ENCODE results near the gene CAVIN2.
A peak's percentile ranks its signal among the peaks of the same experiment; 100 is the strongest.

The CAVIN2 gene

DNA sequence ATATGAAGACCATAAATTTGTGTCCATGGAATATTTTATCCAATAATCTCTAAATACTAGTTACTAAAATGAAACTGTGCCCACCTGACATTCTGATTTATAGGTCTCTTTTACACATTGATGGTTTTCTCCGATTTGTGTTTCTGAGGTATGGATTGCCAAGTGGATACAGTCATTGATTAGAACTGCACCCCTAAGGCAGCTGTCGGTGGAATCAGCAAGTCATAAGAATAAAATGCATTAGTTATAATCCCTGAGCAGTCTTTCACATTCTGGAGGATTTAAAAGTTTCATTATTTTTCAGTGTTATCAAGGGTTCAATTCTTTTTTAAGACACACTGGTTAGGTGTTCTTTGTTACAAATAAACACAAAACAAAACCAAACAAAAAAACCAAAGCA, 6.0 kb downstream of the CAVIN2 start:
- no peak for DNase-seq (ENCODE audit: low read depth in 4 of 4, low spot score in 1 of 4)

DNA sequence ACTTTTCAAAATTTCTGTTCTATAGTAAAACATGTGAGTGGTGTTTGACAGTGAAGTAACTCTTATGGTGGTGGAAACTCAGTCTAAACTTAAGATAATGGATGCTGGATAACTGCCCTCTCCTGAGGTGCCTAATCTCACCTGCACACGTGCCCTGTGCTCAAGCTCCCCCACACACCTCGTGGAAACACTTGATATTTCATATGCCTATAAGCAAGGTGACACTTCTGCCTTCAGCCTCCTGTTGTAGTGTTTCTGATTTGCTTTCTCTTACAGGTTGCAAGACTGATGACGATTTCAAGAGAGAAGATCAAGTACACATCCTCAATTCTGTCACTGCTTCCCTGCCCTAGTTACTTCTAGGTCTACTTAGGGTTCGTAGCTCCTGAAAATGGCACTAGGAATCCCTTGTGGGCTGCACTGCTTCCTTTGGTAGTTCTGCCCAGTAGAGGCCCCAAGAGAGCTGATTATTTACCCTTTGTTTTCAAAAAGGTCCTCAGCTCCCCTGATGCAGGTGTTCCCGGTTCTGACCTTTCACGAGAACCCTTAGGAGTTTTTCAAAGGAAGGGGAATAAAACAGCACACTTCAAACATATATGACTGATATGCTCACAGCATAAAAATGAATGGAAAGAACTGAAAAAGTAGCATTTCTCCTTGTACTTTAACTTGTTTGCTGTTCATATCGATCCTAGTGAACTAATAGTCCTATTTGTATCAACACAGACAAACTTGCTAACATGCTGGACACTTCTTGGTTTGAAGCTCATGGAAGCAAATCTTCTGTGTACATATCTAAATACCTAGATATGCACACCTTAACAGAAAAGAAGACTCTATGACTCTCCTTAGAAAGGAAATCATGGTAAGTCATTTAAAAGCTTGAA, 6.7 kb downstream of the CAVIN2 start:
- DNase-seq (ENCODE audit: low read depth in 4 of 4, low spot score in 1 of 4): no peak

DNA sequence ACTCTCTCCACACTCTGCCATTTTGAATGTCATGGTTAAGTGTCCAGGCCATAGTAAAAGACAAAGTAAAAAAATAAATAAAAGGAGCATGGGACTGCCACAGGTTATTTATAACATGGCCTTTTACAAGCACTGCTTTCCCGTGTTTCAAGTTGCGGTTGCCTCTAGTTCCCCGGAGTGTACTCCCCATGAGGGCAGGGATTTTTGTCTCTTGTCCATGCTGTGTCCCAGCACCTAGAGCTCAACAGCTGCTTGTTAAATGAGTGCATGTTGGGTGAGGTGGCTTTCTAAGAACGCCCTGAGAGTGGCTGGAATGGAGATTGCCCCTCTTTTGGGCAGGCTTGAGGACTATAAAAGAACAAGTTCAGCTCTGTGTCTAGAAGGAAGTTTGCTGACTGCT, 8.4 kb downstream of the CAVIN2 start:
- DNase-seq (ENCODE audit: low read depth in 4 of 4, low spot score in 1 of 4): no peak

GRCh38 chr2:191836853-191837769, 9.8 kb downstream of the CAVIN2 start:
- DNase-seq (ENCODE audit: low read depth in 4 of 4, low spot score in 1 of 4): no peak

- no peak for DNase-seq (ENCODE audit: low read depth in 4 of 4, low spot score in 1 of 4)
Measured at GRCh38 chr2:191836471-191836852, 10.4 kb downstream of the CAVIN2 start.

- no peak for DNase-seq (ENCODE audit: low read depth in 4 of 4, low spot score in 1 of 4)
Measured at GRCh38 chr2:191835539-191836350, 11.1 kb downstream of the CAVIN2 start.

DNA sequence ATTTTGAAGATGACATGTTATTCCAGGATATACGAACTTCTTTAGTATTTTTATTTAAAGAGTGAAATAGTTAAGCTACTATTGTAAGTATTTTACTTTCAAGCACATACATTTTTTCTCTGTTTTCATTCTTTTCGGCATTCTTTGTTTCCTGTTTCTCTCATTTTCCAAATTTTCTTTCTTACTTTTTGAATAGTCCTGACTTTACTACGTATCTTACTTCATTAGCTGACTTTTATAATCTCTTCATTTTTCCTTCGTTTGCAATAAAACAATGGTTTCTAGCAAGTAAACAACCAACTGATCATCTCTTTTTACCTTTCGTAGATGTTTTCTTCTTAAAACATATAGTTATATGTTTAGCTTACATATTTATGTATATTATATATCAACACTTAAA, 11.8 kb downstream of the CAVIN2 start:
- no peak for DNase-seq (ENCODE audit: low read depth in 4 of 4, low spot score in 1 of 4)

DNA sequence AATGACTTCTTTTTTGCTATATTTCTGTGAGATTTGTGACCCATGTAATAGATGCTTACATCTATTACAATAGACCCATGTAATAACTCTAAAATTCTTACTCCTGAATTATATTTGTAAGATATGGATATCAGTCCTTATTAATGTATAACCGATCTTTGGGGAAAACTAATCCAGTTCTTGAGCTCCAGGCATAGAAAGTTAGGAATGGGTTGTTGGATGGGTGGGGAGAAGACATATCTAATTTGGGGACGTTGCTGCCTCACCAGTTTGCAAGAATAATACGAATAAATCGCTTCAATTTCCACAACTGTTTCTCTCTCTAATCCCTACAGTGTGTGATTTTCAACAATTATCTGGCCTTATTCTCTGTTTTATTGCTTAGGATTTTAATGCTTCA, 13.5 kb downstream of the CAVIN2 start:
- DNase-seq (ENCODE audit: low read depth in 4 of 4, low spot score in 1 of 4): no peak

- DNase-seq (ENCODE audit: low read depth in 4 of 4, low spot score in 1 of 4): no peak
Measured at GRCh38 chr2:191832668-191833067, 14.2 kb downstream of the CAVIN2 start.

GRCh38 chr2:191831410-191831994, 15.4 kb downstream of the CAVIN2 start:
- no peak for DNase-seq (ENCODE audit: low read depth in 4 of 4, low spot score in 1 of 4)

DNA sequence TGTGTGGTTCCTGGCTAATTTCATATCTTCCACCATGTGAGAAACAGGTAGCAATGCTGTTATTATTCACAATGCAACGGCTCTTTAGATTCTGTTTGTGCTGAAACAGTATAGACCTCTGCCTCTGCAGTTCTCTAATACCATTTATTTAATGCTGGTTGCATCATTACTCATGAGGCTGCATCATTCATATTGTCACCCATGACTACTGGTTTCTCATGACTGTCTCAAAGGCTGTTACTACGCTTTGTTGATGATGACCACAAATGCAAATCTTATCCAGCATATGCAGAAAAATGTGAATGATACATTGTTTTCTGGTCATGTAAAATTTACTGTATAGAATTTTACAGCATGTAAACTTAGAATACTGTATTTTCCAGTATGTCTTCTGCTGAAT, 22.5 kb downstream of the CAVIN2 start:
- DNase-seq (ENCODE audit: low read depth in 4 of 4, low spot score in 1 of 4): no peak

DNA sequence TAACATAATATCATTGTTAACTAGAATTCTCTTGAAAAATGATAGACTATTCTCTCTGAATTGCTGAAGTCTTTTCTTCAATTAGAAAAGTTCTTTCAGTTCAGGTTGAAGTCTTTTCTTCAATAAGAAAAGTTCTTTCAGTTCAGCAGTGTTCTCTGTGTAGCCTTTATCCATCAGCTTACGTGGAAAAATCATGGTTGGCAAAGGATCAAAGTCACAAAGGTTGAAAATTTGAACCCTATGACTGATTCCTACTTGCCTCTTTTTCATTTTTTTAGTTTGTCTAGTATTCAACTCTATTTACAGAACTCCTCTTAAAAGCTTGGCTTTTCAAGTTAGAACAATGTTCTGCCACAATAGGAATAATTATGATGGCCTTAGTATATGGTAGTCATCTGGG, 25.8 kb downstream of the CAVIN2 start:
- no peak for DNase-seq (ENCODE audit: low read depth in 4 of 4, low spot score in 1 of 4)

- DNase-seq (ENCODE audit: low read depth in 4 of 4, low spot score in 1 of 4): no peak
Measured at GRCh38 chr2:191818725-191819350, 28.1 kb downstream of the CAVIN2 start.

- DNase-seq (ENCODE audit: low read depth in 4 of 4, low spot score in 1 of 4): no peak
Measured at GRCh38 chr2:191818133-191818532, 28.8 kb downstream of the CAVIN2 start.

DNA sequence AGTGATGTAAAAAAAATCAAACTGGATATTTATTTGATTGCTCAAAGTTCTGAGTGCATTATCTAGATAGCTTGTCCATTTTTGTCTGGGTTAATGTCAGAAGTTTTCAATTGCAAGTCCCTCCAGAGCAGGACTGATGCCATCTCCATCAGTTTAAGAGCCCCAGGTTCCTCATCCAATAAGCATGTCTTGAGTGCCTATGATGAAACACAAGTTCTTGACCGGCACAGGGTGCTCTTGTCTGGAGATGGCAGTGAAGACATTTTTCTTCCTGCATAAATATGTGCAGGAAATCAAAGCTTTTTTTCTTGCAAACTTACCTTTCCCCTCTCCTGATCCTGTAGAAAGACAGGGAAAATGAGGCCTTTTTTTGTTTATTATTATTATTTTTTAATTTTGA, 31.9 kb downstream of the CAVIN2 start:
- no peak for DNase-seq (ENCODE audit: low read depth in 4 of 4, low spot score in 1 of 4)

- DNase-seq (ENCODE audit: low read depth in 4 of 4, low spot score in 1 of 4): no peak
Measured at GRCh38 chr2:191813943-191814342, 32.9 kb downstream of the CAVIN2 start.

GRCh38 chr2:191811807-191812602, 34.9 kb downstream of the CAVIN2 start:
- peak in 3 of 4 experiments; percentile 2 to 15 (median 7) for DNase-seq (ENCODE audit: low read depth in 4 of 4, low spot score in 1 of 4)

DNA sequence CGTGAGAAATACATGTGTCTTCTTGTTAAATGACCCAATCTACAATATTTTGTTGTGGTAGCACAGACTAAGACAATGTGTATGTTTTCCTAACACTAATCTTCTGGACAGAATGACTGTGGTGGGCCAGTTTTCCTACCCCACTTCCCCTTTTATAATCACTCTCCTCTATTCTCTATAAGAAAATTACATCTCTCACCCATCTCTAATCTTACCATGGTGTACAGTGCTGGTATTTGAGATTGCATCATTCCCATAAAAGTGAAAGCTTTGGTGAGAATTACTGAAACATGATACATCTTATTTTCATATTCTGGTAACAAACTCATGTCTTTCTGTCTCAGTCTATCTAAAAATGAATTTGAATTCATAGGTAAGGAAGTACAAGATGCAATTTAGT, 40.5 kb downstream of the CAVIN2 start:
- no peak for DNase-seq (ENCODE audit: low read depth in 4 of 4, low spot score in 1 of 4)

DNA sequence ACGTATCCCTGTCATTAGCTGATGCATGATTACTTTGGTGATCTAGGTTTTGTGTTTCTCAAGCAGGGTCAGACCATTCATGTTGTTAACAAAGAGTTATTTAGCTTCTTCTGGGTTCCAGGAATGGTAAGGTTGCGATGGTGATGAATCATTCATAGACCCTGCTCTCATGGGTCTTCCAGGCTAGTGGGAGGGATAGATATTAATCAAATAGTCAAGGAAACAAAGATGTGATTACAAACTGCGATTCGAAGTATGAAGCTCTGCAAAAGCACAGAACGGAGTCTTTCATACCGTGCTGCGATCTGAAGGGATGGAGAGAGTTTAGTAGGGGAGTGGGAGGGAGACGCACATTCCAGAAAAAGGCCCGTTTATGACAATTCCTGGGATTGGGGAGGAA, 42.1 kb downstream of the CAVIN2 start:
- no peak for DNase-seq (ENCODE audit: low read depth in 4 of 4, low spot score in 1 of 4)

- no peak for DNase-seq (ENCODE audit: low read depth in 4 of 4, low spot score in 1 of 4)
Measured at GRCh38 chr2:191803007-191803406, 43.9 kb downstream of the CAVIN2 start.

Measured in stimulated activated CD4-positive, alpha-beta T cell treated with anti-CD3 and anti-CD28 coated beads, Interleukin-1b, Interleukin-23, amount 100 ng/mL, for 24 hours (primary cell).